HepG2 (cell line): ENCODE measurements around the gene NTM. TPM values are rescaled to one million over a fixed set of nuclear protein-coding genes. Genes with fewer than 3 reads are reported as not detected.

Experiments
- ATAC-seq: fragments of 200-7000 bp; cut with Tn5 transposase; 3 replicates; pipeline ENCODE4 v1.9.1; 2020; ENCODE audit warnings: mild to moderate bottlenecking, moderate library complexity
- BruUV-seq: library from RNA; stranded (reverse); fragments of 400-500 nt; replicated peaks from 2 replicates; lab custom pipeline; 2021; lab: Mats Ljungman, UMichigan
- CTCF ChIA-PET: fragments of 300-600 bp; formaldehyde crosslinking; extraction: SDS; loops from one replicate; lab custom pipeline; 2021; ENCODE audit warnings: low total read pairs, inconsistent platforms, low intra/inter-chr PET ratio; lab: Yijun Ruan, JAX
- POLR2A ChIA-PET: fragments of 350-600 bp; sonication (Branson Sonifier 250); formaldehyde crosslinking; loops from one replicate; lab custom pipeline; 2020; ENCODE audit warnings: antibody characterized with exemption, inconsistent platforms; lab: Yijun Ruan, JAX
- DNase-seq: peaks from one replicate; pipeline ENCODE4 v3.0.0-alpha.2; 2015; ENCODE audit warnings: low spot score
- FAIRE-seq: peaks from 3 replicates; lab custom pipeline; 2011; peaks lifted over from hg19 to GRCh38; lab: Jason Lieb, UNC
- H2AFZ ChIP-seq: one replicate; pipeline ENCODE4 v1.6.1; 2011; ENCODE audit warnings: low read length, inconsistent platforms
- H3K27ac ChIP-seq: fragments of 300-600 bp; 3 replicates; pipeline ENCODE4 v1.8.0; 2011; ENCODE audit warnings: mixed run types, mild to moderate bottlenecking, mixed read lengths, low read length, inconsistent platforms; ENCODE audit not compliant: insufficient read depth; ENCODE audit errors: extremely low read length
- H3K27me3 ChIP-seq, 2 experiments: fragments of 200-600 bp in 1 of 2; 2 replicates in 1 of 2; 3 replicates in 1 of 2; pipeline versions ENCODE4 v1.6.0 to v1.8.0; 2011; ENCODE audit warnings: low read length in 2 of 2, mild to moderate bottlenecking in 2 of 2, moderate library complexity in 2 of 2, inconsistent platforms in 1 of 2; ENCODE audit not compliant: insufficient read depth in 2 of 2, control insufficient read depth in 1 of 2
- H3K36me3 ChIP-seq, 2 experiments: fragments of 200-600 bp in 1 of 2; replicated peaks in 1 of 2; 2 replicates in 1 of 2; 3 replicates in 1 of 2; pipeline versions ENCODE4 v1.5.1 to v1.8.0; 2011; ENCODE audit warnings: low read length in 2 of 2, inconsistent platforms in 1 of 2; ENCODE audit not compliant: insufficient read depth in 2 of 2, control insufficient read depth in 1 of 2
- H3K4me1 ChIP-seq: 2 replicates; pipeline ENCODE4 v1.5.1; 2012; ENCODE audit warnings: low read length, inconsistent platforms; ENCODE audit not compliant: insufficient read depth
- H3K4me2 ChIP-seq: 2 replicates; pipeline ENCODE4 v1.6.0; 2011; ENCODE audit warnings: low read depth, low read length, inconsistent platforms
- H3K4me3 ChIP-seq, 3 experiments: fragments of 200-600 bp in 1 of 3; sonication (generic), shearing (Covaris generic) in 1 of 3; replicated peaks in 1 of 3; 2 replicates each; pipeline ENCODE4 v1.5.1; 2011 to 2016; ENCODE audit warnings: low read length in 3 of 3, inconsistent platforms in 2 of 3, low read depth in 2 of 3, mild to moderate bottlenecking in 2 of 3, control low read depth in 1 of 3, mixed read lengths in 1 of 3; ENCODE audit not compliant: insufficient read depth in 1 of 3
- H3K79me2 ChIP-seq: one replicate; pipeline ENCODE4 v1.6.1; 2011; ENCODE audit warnings: low read length, inconsistent platforms; ENCODE audit not compliant: insufficient read depth
- H3K9ac ChIP-seq: 2 replicates; pipeline ENCODE4 v1.6.0; 2011; ENCODE audit warnings: mild to moderate bottlenecking, low read depth, low read length, inconsistent platforms; ENCODE audit not compliant: insufficient read depth
- H3K9me3 ChIP-seq: 2 replicates; pipeline ENCODE4 v1.5.1; 2012; ENCODE audit warnings: mild to moderate bottlenecking, low read length
- H4K20me1 ChIP-seq: 2 replicates; pipeline ENCODE4 v1.6.0; 2011; ENCODE audit warnings: inconsistent platforms, mild to moderate bottlenecking, low read length, moderate library complexity; ENCODE audit not compliant: insufficient read depth
- ATF5 ChIP-seq: sonication (generic); formaldehyde crosslinking; IDR thresholded peaks from 2 replicates; pipeline ENCODE4 v1.4.0; 2020; ENCODE audit warnings: mild to moderate bottlenecking, low read depth, missing genetic modification reagents
- CEBPZ ChIP-seq: IDR thresholded peaks from 2 replicates; pipeline ENCODE4 v1.6.1; 2012; ENCODE audit warnings: low read length, improper control_type of control experiment
- NBN ChIP-seq: fragments of 450-650 bp; conservative IDR thresholded peaks from 2 replicates; pipeline ENCODE4 v1.6.1; 2017
- ZNF616 ChIP-seq: sonication (generic); formaldehyde crosslinking; IDR thresholded peaks from 2 replicates; pipeline ENCODE4 v1.5.0; 2020; ENCODE audit warnings: low read depth, mild to moderate bottlenecking, missing genetic modification reagents
- ZNF652 ChIP-seq: IDR thresholded peaks from 2 replicates; pipeline ENCODE4 v1.6.1; 2016; ENCODE audit warnings: low read depth, borderline replicate concordance
- ZNF768 ChIP-seq: sonication (generic); formaldehyde crosslinking; IDR thresholded peaks from 2 replicates; pipeline ENCODE4 v1.4.0; 2020; ENCODE audit warnings: missing genetic modification reagents
- WGBS: methylation state at CpG from one replicate; pipeline ENCODE4 v1.1.6; 2017; ENCODE audit warnings: low lambda C conversion rate; 5-methylcytosine and 5-hydroxymethylcytosine counted together
- in situ Hi-C: cut with HindIII; loops from 2 replicates; pipeline ENCODE4 v1.10.0; 2017; ENCODE audit warnings: low pct_unique_long_range_greater_than_20kb; ENCODE audit not compliant: extremely low pct_ligation_motif_present
- intact Hi-C: fragments of 100-400 bp; cut with micrococcal nuclease; formaldehyde crosslinking; loops from one replicate; pipeline ENCODE4 v1.10.0; 2022; ENCODE audit not compliant: unreplicated experiment
- polyA plus RNA-seq, 8 experiments: library from polyadenylated mRNA; depleted of rRNA in 3 of 8; stranded (reverse) in 7 of 8; unstranded in 1 of 8; fragments of >200 nt; fragmentation: Illumina TruSeq in 4 of 8; extraction: Trizol in 4 of 8; gene quantifications; 2 replicates each; pipeline versions ENCODE4 v1.2.1 to v1.2.3, GENCODE V29; 2011 to 2016; ENCODE audit warnings: low read depth in 4 of 8, missing spikeins in 1 of 8, mixed read lengths in 1 of 8; ENCODE audit not compliant: insufficient read depth in 1 of 8
- total RNA-seq, 5 experiments: library from RNA; depleted of rRNA; stranded (reverse); fragments of >200 nt; fragmentation: Illumina TruSeq; extraction: Trizol; gene quantifications; 2 replicates each; pipeline ENCODE4 v1.2.3, GENCODE V29; 2016; ENCODE audit warnings: low read depth in 1 of 5

The NTM gene
- total and polyA plus RNA-seq, 2 of the 13 experiments (the other 11 are each of a cell fraction or from before 2014, with no cell fraction given), result not detected

- H3K27me3 ChIP-seq, result peaks cover 0 to 7% of the 10 kb centered on the region in 2 experiments; a peak in 3 of 5 replicates
- H2AFZ ChIP-seq, result no peak overlapping the region
- no peak for TF ChIP-seq NBN
- no peak for TF ChIP-seq ATF5 (CRISPR knock-in tag)
- TF ChIP-seq ZNF616 (CRISPR knock-in tag), result no peak
- in situ Hi-C loops (no loop called here), intact Hi-C loops (no loop called here)
- no TSS peak for BruUV-seq
- ChIA-PET CTCF (no interaction called here), POLR2A (no interaction called here)
- DNase-seq (no peak), FAIRE-seq (no peak), ATAC-seq (no peak)
- H3K27ac ChIP-seq, result no peak overlapping the region
- H3K9ac ChIP-seq, result no peak overlapping the region
- no peaks in the 10 kb centered on the region for H4K20me1 ChIP-seq
- no peaks in the 10 kb centered on the region for H3K4me1 ChIP-seq
- no peak overlapping the region for H3K4me2 ChIP-seq
- no peaks in the 10 kb centered on the region for H3K9me3 ChIP-seq
- 5% methylated on average over 4 of the region's 4 CpGs for WGBS
- H3K79me2 ChIP-seq, result no peaks in the 10 kb centered on the region
- no peak overlapping the region for H3K4me3 ChIP-seq
- H3K36me3 ChIP-seq, result no peaks in the 10 kb centered on the region
Measured at GRCh38 chr11:132234878-132235277, 864.5 kb downstream of the NTM start.

- DNase-seq (no peak), FAIRE-seq (no peak), ATAC-seq (no peak)
- Histone ChIP-seq H3K79me2 (no peaks in the 10 kb centered on the region), H3K27ac (no peak overlapping the region), H4K20me1 (no peaks in the 10 kb centered on the region), H2AFZ (no peak overlapping the region), H3K27me3 (peaks cover 0 to 7% of the 10 kb centered on the region in 2 experiments; a peak in 3 of 5 replicates), H3K36me3 (no peaks in the 10 kb centered on the region), H3K4me1 (no peaks in the 10 kb centered on the region), H3K9ac (no peak overlapping the region), H3K4me3 (no peak overlapping the region), H3K4me2 (no peak overlapping the region), H3K9me3 (no peaks in the 10 kb centered on the region)
- TF ChIP-seq ZNF652 (CRISPR knock-in tag) (no peak), ZNF768 (CRISPR knock-in tag) (no peak), CEBPZ (no peak)
- ChIA-PET POLR2A (no interaction called here), CTCF (no interaction called here)
- no TSS peak for BruUV-seq
- intact Hi-C loops, result no loop called here
- WGBS, result 6% methylated on average over 9 of the region's 9 CpGs
- in situ Hi-C loops, result no loop called here
Measured at GRCh38 chr11:132237781-132238180, 867.4 kb downstream of the NTM start.
